Aorta (tissue), 5 donors: ENCODE measurements around the gene DNMT3A. TPM values are rescaled to one million over a fixed set of nuclear protein-coding genes. Genes with fewer than 3 reads are reported as not detected.

Source experiments
- ATAC-seq: fragments of 200-7000 bp; cut with Tn5 transposase; one replicate; pipeline ENCODE4 v1.9.1; 2022; ENCODE audit warnings: moderate library complexity; ENCODE audit not compliant: low FRiP score
- DNase-seq, 2 donors: peaks; one replicate each; pipeline ENCODE4 v3.0.0-alpha.2; 2020
- H3K27ac ChIP-seq, 2 donors: one replicate each; pipeline ENCODE4 v1.5.1; 2013; ENCODE audit warnings: low read length in 2 of 2, mild to moderate bottlenecking in 2 of 2, moderate library complexity in 2 of 2, control low read depth in 1 of 2, inconsistent platforms in 1 of 2, low read depth in 1 of 2
- H3K27me3 ChIP-seq, 2 donors: one replicate each; pipeline ENCODE4 v1.6.1; 2013; ENCODE audit warnings: control low read depth in 1 of 2, low read length in 1 of 2, mild to moderate bottlenecking in 1 of 2, moderate library complexity in 1 of 2; ENCODE audit not compliant: insufficient read depth in 2 of 2, control insufficient read depth in 1 of 2
- H3K36me3 ChIP-seq, 2 donors: one replicate each; pipeline ENCODE4 v1.6.1; 2013; ENCODE audit warnings: control low read depth in 1 of 2, low read length in 1 of 2, mild to moderate bottlenecking in 1 of 2; ENCODE audit not compliant: insufficient read depth in 2 of 2, control insufficient read depth in 1 of 2
- H3K4me1 ChIP-seq, 2 donors: one replicate each; pipeline ENCODE4 v1.6.1; 2013; ENCODE audit warnings: low read length in 2 of 2, control low read depth in 1 of 2, mild to moderate bottlenecking in 1 of 2, moderate library complexity in 1 of 2; ENCODE audit not compliant: insufficient read depth in 2 of 2, control insufficient read depth in 1 of 2
- H3K4me3 ChIP-seq, 2 donors: one replicate each; pipeline ENCODE4 v1.5.1; 2013; ENCODE audit warnings: low read length in 2 of 2, control low read depth in 1 of 2, mild to moderate bottlenecking in 1 of 2
- H3K9me3 ChIP-seq: one replicate; pipeline ENCODE4 v1.6.1; 2013; ENCODE audit warnings: mild to moderate bottlenecking, low read length; ENCODE audit not compliant: control insufficient read depth
- WGBS, 2 donors: extraction: QIAGEN DNeasy Blood & Tissue Kit; methylation state at CpG; one replicate each; pipeline ENCODE4 v1.1.7; 2013; 5-methylcytosine and 5-hydroxymethylcytosine counted together
- intact Hi-C, 2 donors: fragments of 100-400 bp; cut with DNase I; formaldehyde crosslinking; loops; one replicate each; pipeline versions ENCODE4 v1.14.2 to v1.15.0; 2022
- polyA plus RNA-seq, 2 donors: library from polyadenylated mRNA; stranded (reverse); fragments of 200-250 nt; gene quantifications; one replicate each; pipeline ENCODE4 v1.2.3, GENCODE V29; 2013
- total RNA-seq, 2 donors: library from RNA; stranded (reverse); fragmentation: NEBNext Ultra II Directional; extraction: Animal tissue kit (Norgen Biotek cat#: 25700); gene quantifications; one replicate each; pipeline ENCODE4 v1.2.1, GENCODE V29; 2021
- donor health status: healthy with polysubstance abuse.
- donor health status: Bipolar disorder and iron deficiency.
- donor health status: DM: no; HTN: no; CAD: no.
- donor health status: DM: no; HTN: no; CAD: no.
- donor health status: DM: yes; HTN: yes; CAD: no.

The DNMT3A gene
- total and polyA plus RNA-seq, 4 donors, result 9.4 to 48.2 (median 22.0) TPM

- intact Hi-C loops, result loop anchor here (2.0 to 5.0 kb wide), 4 partner anchors 33 to 179 kb away; no protein-coding TSS in a partner anchor
- no peak overlapping the region for H3K4me3 ChIP-seq
- 87 to 88% methylated on average over 21 of the region's 21 CpGs for WGBS, 2 donors
Observed at GRCh38 chr2:25343187-25343825, 1.6 kb upstream of the DNMT3A start.

GRCh38 chr2:25342372-25343186 is 854 bp upstream of the DNMT3A start:
- Histone ChIP-seq H3K9me3 (no peaks in the 10 kb centered on the region), H3K27me3 (no peaks in the 10 kb centered on the region), H3K4me3 (peak overlapping the region; percentile 87 to 96), H3K36me3 (no peaks in the 10 kb centered on the region), H3K27ac (peak overlapping the region in 1 of 2 donors; percentile 42), H3K4me1 (no peaks in the 10 kb centered on the region)
- peak; percentile 92 for ATAC-seq
- intact Hi-C loops, result loop anchor here (2.0 to 5.0 kb wide), 4 partner anchors 34 to 180 kb away; no protein-coding TSS in a partner anchor
- DNase-seq, result peak; percentile 90 to 94
- 18 to 23% methylated on average over 37 to 45 of the region's 45 CpGs for WGBS, 2 donors

More at GRCh38 chr2:25343187-25343825, 1.6 kb upstream of the DNMT3A start:
- ATAC-seq, result no peak
- H3K4me1 ChIP-seq, result no peaks in the 10 kb centered on the region
- no peak overlapping the region for H3K27ac ChIP-seq
- H3K9me3 ChIP-seq, result no peaks in the 10 kb centered on the region
- no peaks in the 10 kb centered on the region for H3K27me3 ChIP-seq
- no peak for DNase-seq
- no peaks in the 10 kb centered on the region for H3K36me3 ChIP-seq

GRCh38 chr2:25341011-25341727 is 556 bp downstream of the DNMT3A start:
- DNase-seq, result peak in 1 of 2 donors; percentile 83
- 0 to 1% methylated on average over 18 to 104 of the region's 104 CpGs for WGBS, 2 donors
- intact Hi-C loops, result loop anchor here (5.0 kb wide), 3 partner anchors 49 to 181 kb away; no protein-coding TSS in a partner anchor
- H3K4me3 ChIP-seq, result peak overlapping the region; percentile 87 to 96
- H3K27ac ChIP-seq, result no peak overlapping the region
- no peaks in the 10 kb centered on the region for H3K27me3 ChIP-seq
- H3K4me1 ChIP-seq, result no peaks in the 10 kb centered on the region
- H3K9me3 ChIP-seq, result no peaks in the 10 kb centered on the region
- no peaks in the 10 kb centered on the region for H3K36me3 ChIP-seq
- ATAC-seq, result no peak

- Histone ChIP-seq H3K27ac (peak overlapping the region in 1 of 2 donors; percentile 64), H3K36me3 (no peaks in the 10 kb centered on the region), H3K4me3 (peak overlapping the region; percentile 87 to 96), H3K9me3 (no peaks in the 10 kb centered on the region), H3K27me3 (no peaks in the 10 kb centered on the region), H3K4me1 (no peaks in the 10 kb centered on the region)
- peak; percentile 19 for ATAC-seq
- peak in 1 of 2 donors; percentile 83 for DNase-seq
- intact Hi-C loops, result loop anchor here (5.0 kb wide), 3 partner anchors 48 to 182 kb away; no protein-coding TSS in a partner anchor
- 3 to 7% methylated on average over 16 to 73 of the region's 73 CpGs for WGBS, 2 donors
Observed at GRCh38 chr2:25340181-25340921, 1.4 kb downstream of the DNMT3A start.

GRCh38 chr2:25339791-25340180 is 1.9 kb downstream of the DNMT3A start:
- intact Hi-C loops, result loop anchor here (5.0 kb wide), 3 partner anchors 47 to 183 kb away; no protein-coding TSS in a partner anchor
- Histone ChIP-seq H3K36me3 (no peaks in the 10 kb centered on the region), H3K4me3 (peak overlapping the region in 1 of 2 donors; percentile 87), H3K27ac (peak overlapping the region in 1 of 2 donors; percentile 64), H3K27me3 (no peaks in the 10 kb centered on the region), H3K9me3 (no peaks in the 10 kb centered on the region), H3K4me1 (no peaks in the 10 kb centered on the region)
- no peak for ATAC-seq
- 33 to 45% methylated on average over 18 of the region's 18 CpGs for WGBS, 2 donors
- peak in 1 of 2 donors; percentile 78 for DNase-seq

- peak in 1 of 2 donors; percentile 72 for DNase-seq
- no peaks in the 10 kb centered on the region for H3K36me3 ChIP-seq
- no peaks in the 10 kb centered on the region for H3K27me3 ChIP-seq
- ATAC-seq, result no peak
- 38 to 57% methylated on average over 8 of the region's 8 CpGs for WGBS, 2 donors
- H3K9me3 ChIP-seq, result no peaks in the 10 kb centered on the region
- no peak overlapping the region for H3K4me3 ChIP-seq
- no peak overlapping the region for H3K27ac ChIP-seq
- intact Hi-C loops, result no loop called here
- no peaks in the 10 kb centered on the region for H3K4me1 ChIP-seq
Observed at GRCh38 chr2:25339211-25339674, 2.5 kb downstream of the DNMT3A start.

- 84 to 86% methylated on average over 10 to 13 of the region's 13 CpGs for WGBS, 2 donors
- no peaks in the 10 kb centered on the region for H3K9me3 ChIP-seq
- H3K4me3 ChIP-seq, result no peak overlapping the region
- no peaks in the 10 kb centered on the region for H3K4me1 ChIP-seq
- intact Hi-C loops, result no loop called here
- H3K27ac ChIP-seq, result no peak overlapping the region
- ATAC-seq (no peak), DNase-seq (peak in 1 of 2 donors; percentile 69)
- no peaks in the 10 kb centered on the region for H3K27me3 ChIP-seq
- no peaks in the 10 kb centered on the region for H3K36me3 ChIP-seq
Observed at GRCh38 chr2:25338401-25338800, 3.3 kb downstream of the DNMT3A start.

GRCh38 chr2:25337891-25338290 is 3.8 kb downstream of the DNMT3A start:
- Histone ChIP-seq H3K27ac (no peak overlapping the region), H3K36me3 (no peaks in the 10 kb centered on the region), H3K27me3 (no peaks in the 10 kb centered on the region), H3K4me3 (no peak overlapping the region), H3K4me1 (no peaks in the 10 kb centered on the region), H3K9me3 (no peaks in the 10 kb centered on the region)
- ATAC-seq, result no peak
- DNase-seq, result peak in 1 of 2 donors; percentile 67
- WGBS, 2 donors, result 69 to 73% methylated on average over 7 of the region's 7 CpGs
- intact Hi-C loops, result no loop called here
